Thyroid gland (tissue), 4 donors: ENCODE results near the gene HCN3. TPM values are rescaled to one million over a fixed set of nuclear protein-coding genes. Genes with fewer than 3 reads are reported as not detected.

Experiments
- DNase-seq, 2 donors: peaks; one replicate each; pipeline ENCODE4 v3.0.0-alpha.2; 2019
- H3K27ac ChIP-seq, 3 donors: fragments of 200-600 bp; sonication (generic); 1 replicate in 2 of 3; 2 replicates in 1 of 3; pipeline ENCODE4 v1.5.1; 2016 to 2019; ENCODE audit warnings: mild to moderate bottlenecking in 1 of 3, moderate library complexity in 1 of 3
- H3K27me3 ChIP-seq: fragments of 200-600 bp; sonication (generic); one replicate; pipeline ENCODE4 v1.5.1; 2019
- H3K36me3 ChIP-seq, 2 donors: fragments of 200-600 bp; sonication (generic); one replicate each; pipeline ENCODE4 v1.5.1; 2016 to 2019
- H3K4me1 ChIP-seq, 2 donors: fragments of 200-600 bp; sonication (generic); one replicate each; pipeline ENCODE4 v1.5.1; 2017 to 2019
- H3K4me3 ChIP-seq, 3 donors: fragments of 200-600 bp; sonication (generic); replicated peaks in 1 of 3; 1 replicate in 2 of 3; 2 replicates in 1 of 3; pipeline ENCODE4 v1.5.1; 2016; ENCODE audit warnings: mild to moderate bottlenecking in 1 of 3
- H3K9me3 ChIP-seq: fragments of 200-600 bp; sonication (generic); one replicate; pipeline ENCODE4 v1.5.1; 2017
- CTCF ChIP-seq, 6 experiments: fragments of 200-600 bp in 3 of 6; fragments of 450-650 bp in 3 of 6; sonication (generic) in 3 of 6; IDR thresholded peaks; one replicate each; pipeline ENCODE4 v1.5.1; 2016 to 2019; ENCODE audit warnings: antibody characterized with exemption in 6 of 6, mild to moderate bottlenecking in 2 of 6, inconsistent platforms in 1 of 6, moderate library complexity in 1 of 6
- POLR2A ChIP-seq, 2 donors: fragments of 450-650 bp; IDR thresholded peaks; one replicate each; pipeline ENCODE4 v1.6.1; 2017; ENCODE audit warnings: antibody characterized with exemption in 2 of 2, mild to moderate bottlenecking in 2 of 2, moderate library complexity in 1 of 2
- WGBS, 2 donors: methylation state at CpG; one replicate each; pipeline ENCODE4 v1.1.5; 2017; 5-methylcytosine and 5-hydroxymethylcytosine counted together
- intact Hi-C: fragments of 100-400 bp; cut with DNase I; formaldehyde crosslinking; loops from one replicate; pipeline ENCODE4 v1.15.1; 2023
- total RNA-seq, 4 donors: library from RNA; depleted of rRNA; stranded (reverse); fragments of >200 nt; gene quantifications; one replicate each; pipeline ENCODE4 v1.2.3, GENCODE V29; 2016

The HCN3 gene
- total RNA-seq, 4 donors from 2014 or later = 1.5 to 2.9 (median 2.2) TPM

- DNase-seq = peak; percentile 97
- Histone ChIP-seq H3K9me3 (no peaks in the 10 kb centered on the region), H3K36me3 (peaks cover 0 to 10% of the 10 kb centered on the region in 2 donors), H3K27me3 (no peaks in the 10 kb centered on the region), H3K27ac (peak overlapping the region; percentile 80 to 97 (median 92)), H3K4me3 (peak overlapping the region; percentile 66 to 84 (median 84)), H3K4me1 (peaks cover 30 to 33% of the 10 kb centered on the region in 2 donors)
- WGBS, 2 donors = 1 to 2% methylated on average over 26 to 27 of the region's 44 CpGs
- no peak for TF ChIP-seq CTCF (IDR thresholded peaks at IDR 0.05)
- peak in 1 of 2 donors; percentile 77 for TF ChIP-seq POLR2A (IDR thresholded peaks at IDR 0.05)
- intact Hi-C loops = loop anchor here (5.0 kb wide), 2 partner anchors 47 to 67 kb away; partner anchors contain the start of genes ENTREP3 and HCN3
Observed at GRCh38 chr1:155324037-155324716, 46.9 kb downstream of the HCN3 start.

- no peaks in the 10 kb centered on the region for H3K9me3 ChIP-seq
- peak overlapping the region in 2 of 3 donors; percentile 13 to 97 for H3K27ac ChIP-seq
- WGBS, 2 donors = 4 to 12% methylated on average over 11 to 33 of the region's 59 CpGs
- peak; percentile 67 to 76 for DNase-seq
- peak overlapping the region; percentile 66 to 84 (median 84) for H3K4me3 ChIP-seq
- intact Hi-C loops = loop anchor here (5.0 kb wide), 2 partner anchors 48 to 68 kb away; partner anchors contain the start of genes ENTREP3 and HCN3
- H3K36me3 ChIP-seq = peaks cover 0 to 10% of the 10 kb centered on the region in 2 donors
- H3K4me1 ChIP-seq = peaks cover 30 to 33% of the 10 kb centered on the region in 2 donors
- no peaks in the 10 kb centered on the region for H3K27me3 ChIP-seq
- no peak for TF ChIP-seq POLR2A (IDR thresholded peaks at IDR 0.05)
- TF ChIP-seq CTCF (IDR thresholded peaks at IDR 0.05) = peak in 5 of 6 experiments; percentile 32 to 48 (median 45)
Observed at GRCh38 chr1:155324717-155325602, 47.7 kb downstream of the HCN3 start.

GRCh38 chr1:155325603-155325893 is 48.3 kb downstream of the HCN3 start:
- Histone ChIP-seq H3K27me3 (no peaks in the 10 kb centered on the region), H3K4me3 (peak overlapping the region in 1 of 3 donors; percentile 84), H3K4me1 (peaks cover 25 to 28% of the 10 kb centered on the region in 2 donors), H3K27ac (peak overlapping the region in 2 of 3 donors; percentile 13 to 97), H3K9me3 (no peaks in the 10 kb centered on the region), H3K36me3 (peaks cover 4 to 10% of the 10 kb centered on the region in 2 donors)
- TF ChIP-seq CTCF (IDR thresholded peaks at IDR 0.05) = no peak
- TF ChIP-seq POLR2A (IDR thresholded peaks at IDR 0.05) = no peak
- intact Hi-C loops = no loop called here
- no peak for DNase-seq
- WGBS, 2 donors = 32 to 39% methylated on average over 6 of the region's 6 CpGs

- intact Hi-C loops = no loop called here
- WGBS, 2 donors = 93 to 96% methylated on average over 6 of the region's 6 CpGs
- no peak for DNase-seq
- Histone ChIP-seq H3K27me3 (no peaks in the 10 kb centered on the region), H3K27ac (no peak overlapping the region), H3K4me1 (peaks cover 21 to 25% of the 10 kb centered on the region in 2 donors), H3K4me3 (no peak overlapping the region), H3K9me3 (no peaks in the 10 kb centered on the region), H3K36me3 (peaks cover 9 to 14% of the 10 kb centered on the region in 2 donors)
- TF ChIP-seq CTCF (IDR thresholded peaks at IDR 0.05) = no peak
- TF ChIP-seq POLR2A (IDR thresholded peaks at IDR 0.05) = no peak
Observed at GRCh38 chr1:155326020-155326526, 48.8 kb downstream of the HCN3 start.
